Measurements from ENCODE around the gene JARID2.

DNA sequence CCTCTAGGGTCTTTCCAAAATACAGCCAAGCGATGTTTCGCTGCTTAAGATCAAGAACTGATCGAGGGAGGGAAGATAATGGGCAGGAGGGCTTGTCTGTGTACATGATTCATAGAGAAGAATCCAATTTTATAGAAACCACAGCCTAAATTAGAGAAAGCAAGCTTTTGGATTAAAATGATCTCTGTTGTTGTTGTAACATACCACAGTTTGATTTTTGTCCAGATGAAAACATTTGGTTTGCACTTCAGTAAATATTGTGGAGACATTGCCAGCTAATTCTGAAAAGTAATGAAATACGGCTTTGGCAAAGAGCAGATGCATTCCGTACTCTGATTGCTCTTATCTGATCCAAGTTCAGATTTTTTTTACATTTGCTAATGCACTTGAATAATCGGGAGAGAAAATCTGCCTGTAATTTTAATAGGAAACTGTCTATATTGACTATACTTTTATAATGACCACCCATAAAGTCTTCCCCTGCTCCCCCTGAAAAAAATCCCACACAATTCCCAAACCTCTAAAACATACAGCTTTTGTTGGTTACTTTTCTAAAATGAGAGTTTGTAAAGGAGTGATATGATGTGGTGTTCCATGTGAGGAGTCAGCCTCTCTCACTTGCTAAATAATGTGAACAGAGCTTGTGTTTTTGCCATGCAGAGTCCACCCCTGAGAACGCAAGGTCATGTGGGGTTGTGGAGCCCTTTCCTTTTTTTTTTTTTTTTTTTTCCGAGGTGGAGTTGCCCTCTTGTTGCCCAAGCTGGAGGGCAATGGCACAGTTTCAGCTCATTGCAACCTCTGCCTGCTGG is 217.1 kb downstream of the JARID2 start:
- TF ChIP-seq, protein P1, sequence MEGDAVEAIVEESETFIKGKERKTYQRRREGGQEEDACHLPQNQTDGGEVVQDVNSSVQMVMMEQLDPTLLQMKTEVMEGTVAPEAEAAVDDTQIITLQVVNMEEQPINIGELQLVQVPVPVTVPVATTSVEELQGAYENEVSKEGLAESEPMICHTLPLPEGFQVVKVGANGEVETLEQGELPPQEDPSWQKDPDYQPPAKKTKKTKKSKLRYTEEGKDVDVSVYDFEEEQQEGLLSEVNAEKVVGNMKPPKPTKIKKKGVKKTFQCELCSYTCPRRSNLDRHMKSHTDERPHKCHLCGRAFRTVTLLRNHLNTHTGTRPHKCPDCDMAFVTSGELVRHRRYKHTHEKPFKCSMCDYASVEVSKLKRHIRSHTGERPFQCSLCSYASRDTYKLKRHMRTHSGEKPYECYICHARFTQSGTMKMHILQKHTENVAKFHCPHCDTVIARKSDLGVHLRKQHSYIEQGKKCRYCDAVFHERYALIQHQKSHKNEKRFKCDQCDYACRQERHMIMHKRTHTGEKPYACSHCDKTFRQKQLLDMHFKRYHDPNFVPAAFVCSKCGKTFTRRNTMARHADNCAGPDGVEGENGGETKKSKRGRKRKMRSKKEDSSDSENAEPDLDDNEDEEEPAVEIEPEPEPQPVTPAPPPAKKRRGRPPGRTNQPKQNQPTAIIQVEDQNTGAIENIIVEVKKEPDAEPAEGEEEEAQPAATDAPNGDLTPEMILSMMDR (IDR thresholded peaks at IDR 0.05 in 4 of 5, conservative IDR thresholded peaks at IDR 0.05 in 1 of 5), result no peak
- TF ChIP-seq POLR2A (IDR thresholded peaks at IDR 0.05), result no peak

All from gastrocnemius medialis (tissue), 4 donors.